MM.1S (cell line): ENCODE data around the gene TPCN2.

ENCODE experiments used
- EZH2 ChIP-seq: fragments of 300-600 bp; sonication (generic); optimal IDR thresholded peaks from 2 replicates; pipeline ENCODE3; 2017; ENCODE audit warnings: low read depth, mild to moderate bottlenecking, antibody characterized with exemption, low read length, mixed read lengths
- TF ChIP-seq, protein P1 (sequence below): fragments of 300-600 bp; sonication (generic); IDR thresholded peaks from 2 replicates; pipeline ENCODE4 v1.5.1; 2016; ENCODE audit warnings: antibody characterized with exemption, low read length, mixed read lengths

DNA sequence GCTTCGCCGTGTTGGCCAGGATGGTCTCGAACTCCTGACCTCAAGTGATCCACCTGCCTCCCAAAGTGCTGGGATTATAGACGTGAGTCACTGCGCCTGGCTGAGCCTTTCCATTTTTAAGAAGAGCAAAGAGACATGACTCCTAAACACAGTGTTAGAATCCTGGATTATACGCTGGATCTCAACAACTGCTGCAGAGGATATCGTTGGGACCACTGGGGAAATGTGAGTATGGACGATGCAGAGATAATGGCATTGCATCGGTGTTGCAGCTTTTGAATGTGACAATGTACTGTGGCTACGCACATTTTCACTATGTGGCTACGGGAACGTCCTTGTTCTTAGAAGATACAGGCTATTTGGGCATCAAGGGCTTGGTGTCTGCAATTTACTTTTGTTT, 41.9 kb upstream of the TPCN2 start:
- TF ChIP-seq, protein P1, sequence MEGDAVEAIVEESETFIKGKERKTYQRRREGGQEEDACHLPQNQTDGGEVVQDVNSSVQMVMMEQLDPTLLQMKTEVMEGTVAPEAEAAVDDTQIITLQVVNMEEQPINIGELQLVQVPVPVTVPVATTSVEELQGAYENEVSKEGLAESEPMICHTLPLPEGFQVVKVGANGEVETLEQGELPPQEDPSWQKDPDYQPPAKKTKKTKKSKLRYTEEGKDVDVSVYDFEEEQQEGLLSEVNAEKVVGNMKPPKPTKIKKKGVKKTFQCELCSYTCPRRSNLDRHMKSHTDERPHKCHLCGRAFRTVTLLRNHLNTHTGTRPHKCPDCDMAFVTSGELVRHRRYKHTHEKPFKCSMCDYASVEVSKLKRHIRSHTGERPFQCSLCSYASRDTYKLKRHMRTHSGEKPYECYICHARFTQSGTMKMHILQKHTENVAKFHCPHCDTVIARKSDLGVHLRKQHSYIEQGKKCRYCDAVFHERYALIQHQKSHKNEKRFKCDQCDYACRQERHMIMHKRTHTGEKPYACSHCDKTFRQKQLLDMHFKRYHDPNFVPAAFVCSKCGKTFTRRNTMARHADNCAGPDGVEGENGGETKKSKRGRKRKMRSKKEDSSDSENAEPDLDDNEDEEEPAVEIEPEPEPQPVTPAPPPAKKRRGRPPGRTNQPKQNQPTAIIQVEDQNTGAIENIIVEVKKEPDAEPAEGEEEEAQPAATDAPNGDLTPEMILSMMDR, result no peak
- TF ChIP-seq EZH2, result no peak
